ACC112 (cell line): ENCODE results near the gene SND1.

Experiments used
- H2AFZ ChIP-seq: fragments of 200-600 bp; sonication (generic); one replicate; pipeline ENCODE4 v1.6.0; 2017; ENCODE audit warnings: antibody characterized with exemption, low read length; ENCODE audit not compliant: unreplicated experiment
- H3K27ac ChIP-seq: fragments of 200-600 bp; sonication (generic); 2 replicates; pipeline ENCODE4 v1.5.1; 2014; ENCODE audit warnings: low read depth, mild to moderate bottlenecking, antibody characterized with exemption, low read length, moderate library complexity
- H3K27me3 ChIP-seq: fragments of 200-600 bp; sonication (generic); 2 replicates; pipeline ENCODE4 v1.6.1; 2014; ENCODE audit warnings: mild to moderate bottlenecking, antibody characterized with exemption, low read length, moderate library complexity, mixed read lengths; ENCODE audit not compliant: insufficient read depth
- H3K36me3 ChIP-seq: fragments of 200-600 bp; sonication (generic); 2 replicates; pipeline ENCODE4 v1.6.1; 2016; ENCODE audit warnings: mild to moderate bottlenecking, antibody characterized with exemption, low read length, moderate library complexity, mixed read lengths; ENCODE audit not compliant: insufficient read depth
- H3K4me1 ChIP-seq: fragments of 200-600 bp; sonication (generic); one replicate; pipeline ENCODE4 v1.6.1; 2016; ENCODE audit warnings: low read length, mixed read lengths; ENCODE audit not compliant: insufficient read depth, unreplicated experiment, control insufficient read depth
- H3K4me3 ChIP-seq: fragments of 200-600 bp; sonication (generic); 2 replicates; pipeline ENCODE4 v1.5.1; 2014; ENCODE audit warnings: mild to moderate bottlenecking, low read depth, low read length
- H3K79me2 ChIP-seq: fragments of 200-600 bp; sonication (generic); one replicate; pipeline ENCODE4 v1.6.0; 2016; ENCODE audit warnings: low read length; ENCODE audit not compliant: control insufficient read depth, unreplicated experiment, insufficient read depth

SND1 gene

GRCh38 chr7:127768241-127768640 is 116.2 kb downstream of the SND1 start:
- Histone ChIP-seq H3K36me3 (no peaks in the 10 kb centered on the region), H3K27ac (no peak overlapping the region), H3K27me3 (no peaks in the 10 kb centered on the region), H2AFZ (no peak overlapping the region), H3K4me3 (no peak overlapping the region), H3K4me1 (peaks cover 35% of the 10 kb centered on the region), H3K79me2 (peaks cover 45% of the 10 kb centered on the region)

GRCh38 chr7:127769137-127769536 is 117.1 kb downstream of the SND1 start:
- Histone ChIP-seq H3K36me3 (no peaks in the 10 kb centered on the region), H3K79me2 (peaks cover 44% of the 10 kb centered on the region), H2AFZ (no peak overlapping the region), H3K27me3 (no peaks in the 10 kb centered on the region), H3K4me3 (no peak overlapping the region), H3K4me1 (peaks cover 35% of the 10 kb centered on the region), H3K27ac (no peak overlapping the region)

GRCh38 chr7:127769696-127770400 is 117.9 kb downstream of the SND1 start:
- no peak overlapping the region for H2AFZ ChIP-seq
- peak overlapping the region; percentile 49 for H3K27ac ChIP-seq
- peaks cover 35% of the 10 kb centered on the region for H3K4me1 ChIP-seq
- peak overlapping the region; percentile 34; the same call in 1 of the 2 replicates for H3K4me3 ChIP-seq
- H3K36me3 ChIP-seq, result no peaks in the 10 kb centered on the region
- no peaks in the 10 kb centered on the region for H3K27me3 ChIP-seq
- H3K79me2 ChIP-seq, result peaks cover 40% of the 10 kb centered on the region

- peaks cover 42% of the 10 kb centered on the region for H3K4me1 ChIP-seq
- no peaks in the 10 kb centered on the region for H3K36me3 ChIP-seq
- H3K27ac ChIP-seq, result peak overlapping the region; percentile 49; the same call in 1 of the 2 replicates
- peaks cover 44% of the 10 kb centered on the region for H3K79me2 ChIP-seq
- H3K4me3 ChIP-seq, result peak overlapping the region; percentile 34; the same call in 1 of the 2 replicates
- H3K27me3 ChIP-seq, result no peaks in the 10 kb centered on the region
- H2AFZ ChIP-seq, result no peak overlapping the region
Observed at GRCh38 chr7:127770885-127771284, 118.9 kb downstream of the SND1 start.

- no peaks in the 10 kb centered on the region for H3K27me3 ChIP-seq
- no peak overlapping the region for H3K4me3 ChIP-seq
- H3K36me3 ChIP-seq, result no peaks in the 10 kb centered on the region
- H2AFZ ChIP-seq, result no peak overlapping the region
- H3K4me1 ChIP-seq, result peaks cover 51% of the 10 kb centered on the region
- peaks cover 42% of the 10 kb centered on the region for H3K79me2 ChIP-seq
- H3K27ac ChIP-seq, result no peak overlapping the region
Observed at GRCh38 chr7:127771707-127772106, 119.7 kb downstream of the SND1 start.

GRCh38 chr7:127776776-127777386 is 124.9 kb downstream of the SND1 start:
- H3K27me3 ChIP-seq, result no peaks in the 10 kb centered on the region
- peak overlapping the region; percentile 12; the same call in 1 of the 2 replicates for H3K27ac ChIP-seq
- peaks cover 27% of the 10 kb centered on the region for H3K4me1 ChIP-seq
- H3K79me2 ChIP-seq, result peaks cover 53% of the 10 kb centered on the region
- no peak overlapping the region for H3K4me3 ChIP-seq
- H3K36me3 ChIP-seq, result no peaks in the 10 kb centered on the region
- H2AFZ ChIP-seq, result no peak overlapping the region

GRCh38 chr7:127780489-127780888 is 128.5 kb downstream of the SND1 start:
- no peak overlapping the region for H3K4me3 ChIP-seq
- no peaks in the 10 kb centered on the region for H3K36me3 ChIP-seq
- H3K27me3 ChIP-seq, result no peaks in the 10 kb centered on the region
- peaks cover 36% of the 10 kb centered on the region for H3K4me1 ChIP-seq
- no peak overlapping the region for H2AFZ ChIP-seq
- peaks cover 64% of the 10 kb centered on the region for H3K79me2 ChIP-seq
- no peak overlapping the region for H3K27ac ChIP-seq

GRCh38 chr7:127781081-127781480 is 129.1 kb downstream of the SND1 start:
- H3K79me2 ChIP-seq, result peaks cover 59% of the 10 kb centered on the region
- no peaks in the 10 kb centered on the region for H3K36me3 ChIP-seq
- H3K4me1 ChIP-seq, result peaks cover 36% of the 10 kb centered on the region

GRCh38 chr7:127782075-127782474 is 130.1 kb downstream of the SND1 start:
- no peaks in the 10 kb centered on the region for H3K27me3 ChIP-seq
- H2AFZ ChIP-seq, result no peak overlapping the region
- peaks cover 32% of the 10 kb centered on the region for H3K4me1 ChIP-seq
- H3K27ac ChIP-seq, result no peak overlapping the region
- H3K4me3 ChIP-seq, result no peak overlapping the region
- peaks cover 64% of the 10 kb centered on the region for H3K79me2 ChIP-seq
- H3K36me3 ChIP-seq, result no peaks in the 10 kb centered on the region

More at GRCh38 chr7:127781081-127781480, 129.1 kb downstream of the SND1 start:
- H2AFZ ChIP-seq, result no peak overlapping the region
- no peak overlapping the region for H3K27ac ChIP-seq
- H3K4me3 ChIP-seq, result no peak overlapping the region
- H3K27me3 ChIP-seq, result no peaks in the 10 kb centered on the region

GRCh38 chr7:127782654-127783559 is 130.9 kb downstream of the SND1 start:
- peaks cover 32% of the 10 kb centered on the region for H3K4me1 ChIP-seq
- H3K79me2 ChIP-seq, result peaks cover 65% of the 10 kb centered on the region

More at GRCh38 chr7:127782654-127783559, 130.9 kb downstream of the SND1 start:
- Histone ChIP-seq H3K36me3 (no peaks in the 10 kb centered on the region), H3K27me3 (no peaks in the 10 kb centered on the region), H2AFZ (no peak overlapping the region), H3K4me3 (no peak overlapping the region), H3K27ac (no peak overlapping the region)
